HL-60 (cell line): Measurements from ENCODE around the gene STRIT1.

Experiments used
- CTCF ChIP-seq: IDR thresholded peaks from one replicate; pipeline ENCODE4 v1.5.1; 2011; ENCODE audit warnings: low read length, control low read depth, inconsistent platforms; ENCODE audit not compliant: insufficient read depth
- GABPA ChIP-seq: IDR thresholded peaks from 2 replicates; pipeline ENCODE4 v1.6.1; 2012; ENCODE audit warnings: low read depth
- POLR2AphosphoS5 ChIP-seq: IDR thresholded peaks from 2 replicates; pipeline ENCODE4 v1.6.1; 2012; ENCODE audit warnings: low read depth
- REST ChIP-seq: IDR thresholded peaks from 2 replicates; pipeline ENCODE4 v1.6.1; 2012; ENCODE audit warnings: low read depth; ENCODE audit not compliant: insufficient replicate concordance

DNA sequence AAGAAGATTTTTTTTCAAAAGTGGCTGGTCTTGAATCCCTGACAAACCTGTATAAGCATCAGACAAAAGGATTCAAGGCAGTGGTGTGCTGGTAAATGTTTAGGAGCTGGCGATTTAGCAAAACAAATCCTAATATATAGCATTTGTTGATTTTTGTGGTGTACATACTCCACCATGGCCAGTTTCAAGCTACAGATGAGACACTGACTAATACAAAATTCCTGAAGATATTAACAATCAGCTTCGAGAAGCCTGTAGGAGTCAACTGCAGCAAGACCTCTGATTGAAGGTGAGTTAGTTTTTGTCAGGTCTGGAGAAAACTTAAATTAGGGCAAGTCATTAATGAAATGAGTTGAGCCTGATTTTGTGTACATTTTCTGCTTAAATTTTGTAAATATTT lies 6.7 kb downstream of the STRIT1 start:
- TF ChIP-seq CTCF (no peak), POLR2AphosphoS5 (no peak), REST (no peak), GABPA (no peak)
